ENCODE measurements around the gene AFAP1.

The AFAP1 gene

GRCh38 chr4:7841071-7841470 lies 98.6 kb downstream of the AFAP1 start:
- DNase-seq (ENCODE audit: low spot score): no peak

- no peak for DNase-seq (ENCODE audit: low spot score)
Observed at GRCh38 chr4:7839856-7840255, 99.8 kb downstream of the AFAP1 start.

GRCh38 chr4:7838136-7838782 lies 101.4 kb downstream of the AFAP1 start:
- no peak for DNase-seq (ENCODE audit: low spot score)

GRCh38 chr4:7837597-7838135 lies 102.0 kb downstream of the AFAP1 start:
- no peak for DNase-seq (ENCODE audit: low spot score)

- no peak for DNase-seq (ENCODE audit: low spot score)
Observed at GRCh38 chr4:7831858-7832730, 107.6 kb downstream of the AFAP1 start.

- no peak for DNase-seq (ENCODE audit: low spot score)
Observed at GRCh38 chr4:7831330-7831729, 108.3 kb downstream of the AFAP1 start.

- DNase-seq (ENCODE audit: low spot score): no peak
Observed at GRCh38 chr4:7830747-7831146, 108.9 kb downstream of the AFAP1 start.

- no peak for DNase-seq (ENCODE audit: low spot score)
Observed at GRCh38 chr4:7829652-7830580, 109.7 kb downstream of the AFAP1 start.

GRCh38 chr4:7828793-7829301 lies 110.8 kb downstream of the AFAP1 start:
- DNase-seq (ENCODE audit: low spot score): no peak

- DNase-seq (ENCODE audit: low spot score): no peak
Observed at GRCh38 chr4:7828011-7828720, 111.5 kb downstream of the AFAP1 start.

GRCh38 chr4:7827566-7827965 lies 112.1 kb downstream of the AFAP1 start:
- DNase-seq (ENCODE audit: low spot score): no peak

- DNase-seq (ENCODE audit: low spot score): no peak
Observed at GRCh38 chr4:7826909-7827306, 112.8 kb downstream of the AFAP1 start.

- DNase-seq (ENCODE audit: low spot score): no peak
Observed at GRCh38 chr4:7826176-7826908, 113.3 kb downstream of the AFAP1 start.

GRCh38 chr4:7824218-7824617 lies 115.4 kb downstream of the AFAP1 start:
- no peak for DNase-seq (ENCODE audit: low spot score)

- no peak for DNase-seq (ENCODE audit: low spot score)
Observed at GRCh38 chr4:7823416-7823824, 116.2 kb downstream of the AFAP1 start.

- no peak for DNase-seq (ENCODE audit: low spot score)
Observed at GRCh38 chr4:7822877-7823276, 116.8 kb downstream of the AFAP1 start.

GRCh38 chr4:7822137-7822505 lies 117.5 kb downstream of the AFAP1 start:
- DNase-seq (ENCODE audit: low spot score): no peak

GRCh38 chr4:7821245-7822136 lies 118.2 kb downstream of the AFAP1 start:
- no peak for DNase-seq (ENCODE audit: low spot score)

GRCh38 chr4:7820031-7820818 lies 119.4 kb downstream of the AFAP1 start:
- DNase-seq (ENCODE audit: low spot score): no peak

Data from LoVo (cell line).